CD4-positive, CD25-positive, alpha-beta regulatory T cell (primary cell): Measurements from ENCODE around the gene EPS8L2. TPM values are rescaled to one million over a fixed set of nuclear protein-coding genes. Genes with fewer than 3 reads are reported as not detected.

ENCODE experiments used
- ATAC-seq, 2 donors: fragments of 150-1000 bp; cut with Tn5 transposase; one replicate each; pipeline ENCODE4 v1.10.0; 2021; ENCODE audit warnings: low read depth in 2 of 2, moderate number of reproducible peaks in 2 of 2, moderate library complexity in 1 of 2
- DNase-seq, 3 donors: peaks; one replicate each; pipeline versions ENCODE4 v3.0.0 to v3.0.0-alpha.2; 2012 to 2022; ENCODE audit warnings: mixed read lengths in 1 of 3
- H3K27ac ChIP-seq: one replicate; pipeline ENCODE4 v1.7.0; 2013; ENCODE audit warnings: mild to moderate bottlenecking, low read length; ENCODE audit not compliant: insufficient read depth, poor library complexity, severe bottlenecking
- H3K27me3 ChIP-seq: one replicate; pipeline ENCODE4 v1.7.0; 2013; ENCODE audit warnings: low read length; ENCODE audit not compliant: control insufficient read depth, insufficient read depth
- H3K36me3 ChIP-seq: one replicate; pipeline ENCODE4 v1.7.0; 2013; ENCODE audit warnings: mild to moderate bottlenecking, low read length, moderate library complexity; ENCODE audit not compliant: control insufficient read depth, insufficient read depth
- H3K4me1 ChIP-seq: 2 replicates; pipeline ENCODE4 v1.7.0; 2013; ENCODE audit warnings: mild to moderate bottlenecking, low read length; ENCODE audit not compliant: insufficient read depth, control insufficient read depth, poor library complexity, severe bottlenecking
- H3K4me3 ChIP-seq: one replicate; pipeline ENCODE4 v1.7.0; 2013; ENCODE audit warnings: low read depth, mild to moderate bottlenecking, low read length, moderate library complexity
- H3K9me3 ChIP-seq, 2 experiments: 1 replicate in 1 of 2; 2 replicates in 1 of 2; pipeline ENCODE4 v1.7.0; 2013; ENCODE audit warnings: low read length in 2 of 2, mild to moderate bottlenecking in 1 of 2, moderate library complexity in 1 of 2; ENCODE audit not compliant: control insufficient read depth in 2 of 2
- H3K27ac Mint-ChIP-seq, 3 donors: one replicate each; pipeline ENCODE4 v1.8.0; 2020 to 2022; ENCODE audit warnings: mild to moderate bottlenecking in 3 of 3, mixed read lengths in 3 of 3, moderate library complexity in 2 of 3
- H3K27me3 Mint-ChIP-seq: one replicate; pipeline ENCODE4 v1.8.0; 2022; ENCODE audit warnings: mild to moderate bottlenecking, mixed read lengths
- H3K36me3 Mint-ChIP-seq: one replicate; pipeline ENCODE4 v1.8.0; 2020; ENCODE audit warnings: mixed read lengths
- H3K4me1 Mint-ChIP-seq, 4 donors: one replicate each; pipeline ENCODE4 v1.8.0; 2020 to 2022; ENCODE audit warnings: mixed read lengths in 4 of 4, mild to moderate bottlenecking in 1 of 4
- H3K4me3 Mint-ChIP-seq, 4 donors: one replicate each; pipeline ENCODE4 v1.8.0; 2020 to 2022; ENCODE audit warnings: mild to moderate bottlenecking in 4 of 4, mixed read lengths in 4 of 4, moderate library complexity in 3 of 4
- H3K9me3 Mint-ChIP-seq, 7 donors: one replicate each; pipeline ENCODE4 v1.8.0; 2020 to 2022; ENCODE audit warnings: mixed read lengths in 7 of 7, mild to moderate bottlenecking in 3 of 7, moderate library complexity in 2 of 7
- polyA plus RNA-seq, 4 donors: library from polyadenylated mRNA; unstranded; fragments of 300-500 nt; fragmentation: Illumina TruSeq; gene quantifications; one replicate each; pipeline ENCODE4 v1.2.3, GENCODE V29; 2021
- total RNA-seq: library from RNA; stranded (reverse); gene quantifications from one replicate; pipeline ENCODE4 v1.2.3, GENCODE V29; 2022

The EPS8L2 gene
- total and polyA plus RNA-seq, 5 donors from 2014 or later = 11.2 to 19.4 (median 17.6) TPM

DNA sequence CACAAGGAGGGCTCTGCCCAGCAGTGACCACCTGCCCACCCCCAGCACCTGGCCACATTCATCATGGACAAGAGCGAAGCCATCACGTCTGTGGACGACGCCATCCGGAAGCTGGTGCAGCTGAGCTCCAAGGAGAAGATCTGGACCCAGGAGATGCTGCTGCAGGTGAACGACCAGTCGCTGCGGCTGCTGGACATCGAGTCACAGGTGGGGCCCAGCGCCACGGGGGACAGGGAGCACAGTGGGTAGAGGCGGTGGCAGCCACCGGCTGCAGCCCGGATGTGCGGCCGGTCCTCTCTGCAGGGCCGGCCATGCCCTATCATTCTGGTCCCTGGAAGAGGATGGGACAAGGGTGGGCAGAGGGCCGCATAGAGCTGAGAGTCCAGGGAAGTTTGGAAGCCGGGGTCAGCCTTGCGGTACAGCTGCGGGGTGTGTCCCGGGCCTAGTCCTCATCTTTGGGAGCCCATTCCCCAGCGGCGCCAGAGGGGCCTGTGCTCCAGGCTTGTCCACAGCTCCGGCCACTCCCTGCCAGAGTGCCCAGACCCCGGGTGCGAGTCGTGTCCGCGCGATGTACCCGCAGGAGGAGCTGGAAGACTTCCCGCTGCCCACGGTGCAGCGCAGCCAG is 14.1 kb downstream of the EPS8L2 start:
- peak overlapping the region in 2 of 4 donors; percentile 11 to 52 for H3K4me3 Mint-ChIP-seq

DNA sequence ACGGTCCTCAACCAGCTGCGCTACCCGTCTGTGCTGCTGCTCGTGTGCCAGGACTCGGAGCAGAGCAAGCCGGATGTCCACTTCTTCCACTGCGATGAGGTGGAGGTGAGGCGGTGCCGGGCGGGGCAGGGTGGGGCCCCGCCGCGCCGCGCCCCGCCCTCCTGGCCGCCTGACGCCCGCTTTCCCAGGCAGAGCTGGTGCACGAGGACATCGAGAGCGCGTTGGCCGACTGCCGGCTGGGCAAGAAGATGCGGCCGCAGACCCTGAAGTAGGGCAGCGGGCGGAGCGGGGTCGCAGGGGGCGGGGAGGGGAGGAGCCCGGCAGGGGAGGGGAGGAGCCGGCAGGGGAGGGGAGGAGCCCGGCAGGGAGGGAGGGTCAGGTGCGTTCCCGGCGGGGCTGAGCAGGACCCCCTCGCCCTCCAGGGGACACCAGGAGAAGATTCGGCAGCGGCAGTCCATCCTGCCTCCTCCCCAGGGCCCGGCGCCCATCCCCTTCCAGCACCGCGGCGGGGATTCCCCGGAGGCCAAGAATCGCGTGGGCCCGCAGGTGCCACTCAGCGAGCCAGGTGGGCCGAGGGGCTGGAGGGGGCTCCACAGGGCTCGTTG is 14.7 kb downstream of the EPS8L2 start:
- Mint-ChIP-seq H3K36me3 (no peaks in the 10 kb centered on the region), H3K4me3 (peak overlapping the region in 1 of 4 donors; percentile 52), H3K4me1 (peaks cover 0 to 23% (median 9%) of the 10 kb centered on the region in 4 donors), H3K27me3 (peaks cover 13% of the 10 kb centered on the region), H3K9me3 (no peaks in the 10 kb centered on the region), H3K27ac (no peak overlapping the region)
- no peaks in the 10 kb centered on the region for H3K27me3 ChIP-seq
- peaks cover 37% of the 10 kb centered on the region for H3K4me1 ChIP-seq
- H3K9me3 ChIP-seq = no peaks in the 10 kb centered on the region
- H3K36me3 ChIP-seq = no peaks in the 10 kb centered on the region
- DNase-seq (peak in 2 of 3 donors; percentile 35 to 66), ATAC-seq (peak; percentile 22 to 69)
- H3K4me3 ChIP-seq = no peak overlapping the region
- H3K27ac ChIP-seq = no peak overlapping the region

More for the DNA sequence above, 14.1 kb downstream of the EPS8L2 start:
- Histone ChIP-seq H3K4me3 (no peak overlapping the region), H3K27me3 (no peaks in the 10 kb centered on the region), H3K27ac (no peak overlapping the region), H3K4me1 (peaks cover 31% of the 10 kb centered on the region), H3K9me3 (no peaks in the 10 kb centered on the region), H3K36me3 (no peaks in the 10 kb centered on the region)
- no peak for ATAC-seq
- Mint-ChIP-seq H3K36me3 (no peaks in the 10 kb centered on the region), H3K27ac (no peak overlapping the region), H3K27me3 (peaks cover 13% of the 10 kb centered on the region), H3K4me1 (peaks cover 0 to 21% (median 9%) of the 10 kb centered on the region in 4 donors), H3K9me3 (peaks cover 0 to 3% (median 0%) of the 10 kb centered on the region in 7 donors)
- no peak for DNase-seq

DNA sequence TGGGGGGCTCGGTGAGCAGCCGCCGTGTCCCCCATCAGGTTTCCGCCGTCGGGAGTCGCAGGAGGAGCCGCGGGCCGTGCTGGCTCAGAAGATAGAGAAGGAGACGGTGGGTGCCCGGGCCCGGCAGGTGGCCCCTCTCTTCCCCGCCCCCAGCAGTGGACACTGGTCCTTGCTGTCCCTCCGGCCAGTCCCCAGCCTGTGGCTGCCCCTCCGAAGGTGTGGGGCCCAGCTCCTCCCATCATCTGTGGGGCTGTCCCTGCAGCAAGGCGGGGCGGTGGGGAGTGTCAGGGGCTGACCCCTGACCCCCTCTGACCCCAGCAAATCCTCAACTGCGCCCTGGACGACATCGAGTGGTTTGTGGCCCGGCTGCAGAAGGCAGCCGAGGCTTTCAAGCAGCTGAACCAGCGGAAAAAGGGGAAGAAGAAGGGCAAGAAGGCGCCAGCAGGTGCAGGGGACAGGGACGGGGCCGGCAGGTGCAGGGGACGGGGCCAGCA is 15.3 kb downstream of the EPS8L2 start:
- Mint-ChIP-seq H3K36me3 (no peaks in the 10 kb centered on the region), H3K4me3 (peak overlapping the region in 3 of 4 donors; percentile 44 to 77 (median 55)), H3K9me3 (no peaks in the 10 kb centered on the region), H3K4me1 (peaks cover 0 to 23% (median 9%) of the 10 kb centered on the region in 4 donors), H3K27ac (no peak overlapping the region), H3K27me3 (peaks cover 13% of the 10 kb centered on the region)
- Histone ChIP-seq H3K4me3 (no peak overlapping the region), H3K9me3 (no peaks in the 10 kb centered on the region), H3K4me1 (peaks cover 42% of the 10 kb centered on the region), H3K36me3 (no peaks in the 10 kb centered on the region), H3K27ac (no peak overlapping the region), H3K27me3 (no peaks in the 10 kb centered on the region)
- ATAC-seq (peak in 1 of 2 donors; percentile 1), DNase-seq (no peak)

DNA sequence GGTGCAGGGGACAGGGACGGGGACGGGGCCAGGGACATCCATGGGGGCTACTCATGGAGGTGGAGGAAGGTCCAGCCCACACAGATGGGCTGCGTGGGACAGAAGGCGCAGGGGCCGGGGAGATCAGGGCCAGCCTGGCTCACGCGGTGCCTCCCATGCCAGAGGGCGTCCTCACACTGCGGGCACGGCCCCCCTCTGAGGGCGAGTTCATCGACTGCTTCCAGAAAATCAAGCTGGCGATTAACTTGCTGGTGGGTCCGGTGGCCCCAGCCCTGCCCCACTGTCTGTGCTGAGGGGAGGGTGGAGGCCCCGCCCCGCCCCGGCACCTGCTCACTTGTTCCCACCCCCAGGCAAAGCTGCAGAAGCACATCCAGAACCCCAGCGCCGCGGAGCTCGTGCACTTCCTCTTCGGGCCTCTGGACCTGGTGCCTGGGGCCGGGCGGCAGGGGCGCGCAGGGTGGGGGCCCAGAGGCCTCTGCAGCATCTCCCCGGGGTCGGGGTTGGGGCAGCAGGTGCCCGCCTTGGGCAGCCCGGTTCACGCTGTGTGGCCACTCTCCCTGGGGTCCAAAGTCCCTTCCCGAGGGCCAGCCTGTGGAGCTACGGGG is 15.8 kb downstream of the EPS8L2 start:
- H3K4me3 Mint-ChIP-seq = peak overlapping the region in 3 of 4 donors; percentile 44 to 77 (median 55)
- peak; percentile 49 to 68 (median 50) for DNase-seq

DNA sequence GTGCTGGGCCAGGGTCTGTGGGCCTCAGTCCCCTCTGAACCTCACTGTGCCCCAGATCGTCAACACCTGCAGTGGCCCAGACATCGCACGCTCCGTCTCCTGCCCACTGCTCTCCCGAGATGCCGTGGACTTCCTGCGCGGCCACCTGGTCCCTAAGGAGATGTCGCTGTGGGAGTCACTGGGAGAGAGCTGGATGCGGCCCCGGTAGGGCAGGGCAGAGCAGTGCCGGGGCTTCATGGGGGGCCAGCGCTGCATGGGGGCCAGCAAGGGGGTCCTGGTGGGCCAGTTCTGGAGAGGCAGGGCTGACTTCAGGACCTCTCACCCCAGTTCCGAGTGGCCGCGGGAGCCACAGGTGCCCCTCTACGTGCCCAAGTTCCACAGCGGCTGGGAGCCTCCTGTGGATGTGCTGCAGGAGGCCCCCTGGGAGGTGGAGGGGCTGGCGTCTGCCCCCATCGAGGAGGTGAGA is 16.3 kb downstream of the EPS8L2 start:
- ATAC-seq (no peak), DNase-seq (no peak)
- no peaks in the 10 kb centered on the region for H3K27me3 ChIP-seq
- H3K4me1 Mint-ChIP-seq = peaks cover 0 to 30% (median 9%) of the 10 kb centered on the region in 4 donors
- no peaks in the 10 kb centered on the region for H3K36me3 Mint-ChIP-seq
- no peaks in the 10 kb centered on the region for H3K9me3 ChIP-seq
- H3K36me3 ChIP-seq = no peaks in the 10 kb centered on the region
- H3K27ac ChIP-seq = no peak overlapping the region
- no peaks in the 10 kb centered on the region for H3K9me3 Mint-ChIP-seq
- peaks cover 13% of the 10 kb centered on the region for H3K27me3 Mint-ChIP-seq
- H3K27ac Mint-ChIP-seq = peak overlapping the region in 1 of 3 donors; percentile 83
- H3K4me3 Mint-ChIP-seq = no peak overlapping the region
- H3K4me3 ChIP-seq = no peak overlapping the region
- peaks cover 52% of the 10 kb centered on the region for H3K4me1 ChIP-seq

More for the DNA sequence above, 15.8 kb downstream of the EPS8L2 start:
- H3K9me3 ChIP-seq = no peaks in the 10 kb centered on the region
- Mint-ChIP-seq H3K27me3 (peaks cover 13% of the 10 kb centered on the region), H3K4me1 (peaks cover 0 to 26% (median 9%) of the 10 kb centered on the region in 4 donors), H3K9me3 (no peaks in the 10 kb centered on the region), H3K27ac (no peak overlapping the region), H3K36me3 (no peaks in the 10 kb centered on the region)
- H3K36me3 ChIP-seq = no peaks in the 10 kb centered on the region
- peak; percentile 47 to 59 for ATAC-seq
- no peaks in the 10 kb centered on the region for H3K27me3 ChIP-seq
- no peak overlapping the region for H3K27ac ChIP-seq
- H3K4me1 ChIP-seq = peaks cover 48% of the 10 kb centered on the region
- H3K4me3 ChIP-seq = no peak overlapping the region

DNA sequence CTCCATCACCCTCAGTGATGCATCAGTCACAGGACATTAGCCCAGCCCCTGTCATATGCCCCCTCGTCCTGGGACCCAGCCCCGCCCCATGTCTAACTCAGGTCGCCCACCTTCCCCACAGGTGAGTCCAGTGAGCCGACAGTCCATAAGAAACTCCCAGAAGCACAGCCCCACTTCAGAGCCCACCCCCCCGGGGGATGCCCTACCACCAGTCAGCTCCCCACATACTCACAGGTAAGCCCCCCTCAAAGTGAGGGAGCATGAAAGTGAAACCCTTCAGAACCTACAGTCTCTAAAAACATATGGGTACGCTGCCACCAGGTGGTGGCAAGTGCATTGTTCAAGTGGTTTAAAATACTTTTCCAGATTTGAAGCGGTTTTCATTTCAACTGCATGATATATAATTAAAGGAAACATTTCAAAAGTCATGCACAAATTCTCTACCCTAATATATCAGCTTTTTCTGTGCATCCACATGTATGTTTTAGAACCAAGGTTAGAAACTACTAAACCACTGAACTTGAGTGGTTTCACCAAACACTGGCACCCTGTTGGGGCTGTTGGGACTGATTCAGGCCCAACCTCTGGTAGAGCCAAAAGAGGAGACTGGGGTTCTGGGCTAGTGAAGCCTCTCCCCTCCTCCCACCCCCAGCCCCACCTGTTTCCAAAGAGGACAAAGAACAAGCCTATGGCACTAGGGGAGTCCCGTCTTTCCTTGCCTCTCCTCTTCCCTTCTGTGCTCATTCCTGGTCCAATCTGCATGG is 17.3 kb downstream of the EPS8L2 start:
- ATAC-seq = peak; percentile 16 to 41
- no peak overlapping the region for H3K4me3 ChIP-seq
- peaks cover 0 to 35% (median 9%) of the 10 kb centered on the region in 4 donors for H3K4me1 Mint-ChIP-seq
- H3K27me3 ChIP-seq = no peaks in the 10 kb centered on the region
- peak; percentile 40 to 80 (median 66) for DNase-seq
- peaks cover 60% of the 10 kb centered on the region for H3K4me1 ChIP-seq
- no peak overlapping the region for H3K27ac ChIP-seq
- peaks cover 13% of the 10 kb centered on the region for H3K27me3 Mint-ChIP-seq
- H3K36me3 ChIP-seq = no peaks in the 10 kb centered on the region
- peak overlapping the region; percentile 67 to 97 (median 86) for H3K4me3 Mint-ChIP-seq
- H3K36me3 Mint-ChIP-seq = no peaks in the 10 kb centered on the region
- H3K27ac Mint-ChIP-seq = peak overlapping the region in 1 of 3 donors; percentile 71
- no peaks in the 10 kb centered on the region for H3K9me3 Mint-ChIP-seq
- no peaks in the 10 kb centered on the region for H3K9me3 ChIP-seq
